Activated T-cell treated with anti-CD3 and anti-CD28 coated beads for 1 hour (primary cell): ENCODE data around the gene PRKAG2.
"Not testable (repeated sequence)": the region's sequence is repeated elsewhere in the genome, so short reads cannot be mapped to it uniquely, and the experiment has no call there.

ENCODE experiments used
- DNase-seq: peaks from one replicate; pipeline ENCODE4 v3.0.0-alpha.2; 2020; ENCODE audit warnings: low read depth

PRKAG2 gene

DNA sequence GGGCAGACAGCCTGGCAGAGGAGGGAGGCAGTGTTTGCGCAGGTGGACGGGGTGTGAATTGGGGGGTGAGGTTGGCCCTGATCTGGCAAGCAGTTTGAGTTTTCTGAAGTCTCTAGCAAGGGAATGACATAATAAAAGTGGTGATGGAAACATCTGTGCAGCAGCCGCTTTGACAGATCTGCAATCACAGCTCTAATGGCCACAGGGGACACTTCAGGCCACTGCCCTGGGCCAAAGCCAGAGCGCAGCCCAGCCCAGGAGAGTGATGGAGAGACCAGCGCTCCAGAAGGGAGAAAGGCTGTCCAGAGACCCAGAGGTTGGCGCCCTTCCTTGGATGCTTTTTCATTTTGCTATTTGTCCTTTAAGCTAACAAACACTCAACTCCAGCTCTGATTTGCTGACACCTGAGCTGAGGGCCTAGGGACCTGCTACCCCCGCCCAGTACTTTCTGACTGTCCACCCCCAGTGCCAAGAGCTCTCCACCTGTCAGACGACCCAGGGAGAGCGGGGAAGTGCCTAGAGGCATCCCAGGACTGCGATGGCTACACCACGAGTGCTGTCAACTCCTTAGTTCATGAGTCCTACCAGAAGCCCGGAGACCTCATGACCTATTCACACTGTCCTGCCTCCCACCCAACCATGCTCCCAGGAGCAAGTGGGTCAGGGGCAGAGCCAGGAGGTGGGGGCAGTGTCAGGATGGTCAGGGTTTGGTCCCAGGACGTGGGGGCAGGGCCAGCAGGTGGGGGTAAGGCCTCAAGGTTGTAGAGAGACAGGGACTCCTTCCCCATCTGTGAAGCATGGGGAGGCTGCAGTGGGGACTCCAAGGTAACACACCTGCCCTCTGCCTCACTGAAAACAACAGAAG is 112.6 kb downstream of the PRKAG2 start:
- no peak for DNase-seq

DNA sequence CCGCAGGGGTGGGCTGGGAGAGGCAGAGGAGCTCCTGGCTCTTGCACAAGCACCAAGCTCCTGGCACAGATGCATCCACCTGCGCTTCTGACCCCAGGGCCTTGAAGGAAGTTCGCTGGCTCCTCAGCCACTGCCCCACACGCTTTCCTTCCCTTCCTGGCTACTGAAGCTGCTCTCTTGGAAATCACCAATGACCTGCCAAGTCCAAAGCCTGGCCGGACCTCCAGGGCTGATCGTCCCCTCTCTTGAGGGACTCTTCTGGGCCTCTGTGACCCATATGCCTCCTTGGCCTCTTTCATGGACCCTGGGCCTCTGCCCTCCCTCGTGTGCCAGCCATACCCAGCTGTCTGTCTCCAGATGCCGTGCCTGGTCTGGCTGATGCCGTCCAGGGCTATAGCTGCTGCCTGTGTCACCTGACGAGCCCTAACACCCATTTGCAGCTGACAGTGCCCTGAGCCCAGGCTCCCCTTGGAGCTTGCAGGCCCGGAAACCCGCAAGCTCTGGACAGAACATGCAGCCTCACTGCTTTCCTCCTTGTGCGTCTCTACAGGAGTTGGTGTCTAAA is 113.4 kb downstream of the PRKAG2 start:
- DNase-seq = no peak

DNA sequence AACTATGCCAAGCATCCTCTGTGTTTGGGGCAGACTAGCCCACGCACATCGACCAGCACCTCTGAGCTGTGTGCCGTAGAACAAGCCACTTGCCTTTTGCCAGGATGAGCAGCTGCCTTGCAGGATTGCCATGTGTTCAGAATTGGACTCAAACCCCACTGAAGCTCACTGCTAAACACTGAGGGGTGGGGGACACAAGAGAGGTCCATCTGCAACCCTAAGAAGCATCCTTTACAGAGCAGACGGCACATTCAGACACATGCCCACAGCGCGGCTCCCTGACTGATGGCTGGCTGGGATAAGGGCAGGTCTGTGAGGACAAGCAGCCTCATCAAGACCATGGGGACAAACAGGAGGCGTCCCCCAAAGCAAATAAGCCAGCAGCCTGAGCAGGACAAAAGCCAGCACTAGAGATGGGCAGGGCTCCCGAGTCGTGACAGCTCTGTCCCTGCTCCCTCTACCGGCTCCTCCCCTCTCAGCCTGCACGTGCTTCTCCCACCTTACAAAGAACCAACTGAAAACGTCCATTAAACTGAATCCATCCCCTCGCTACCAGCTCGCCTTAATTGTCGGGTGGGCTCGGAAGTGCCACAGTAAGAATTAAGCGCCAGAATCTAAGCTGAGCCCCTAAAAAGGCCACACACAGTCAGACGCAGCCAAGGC is 114.2 kb downstream of the PRKAG2 start:
- DNase-seq = no peak

DNA sequence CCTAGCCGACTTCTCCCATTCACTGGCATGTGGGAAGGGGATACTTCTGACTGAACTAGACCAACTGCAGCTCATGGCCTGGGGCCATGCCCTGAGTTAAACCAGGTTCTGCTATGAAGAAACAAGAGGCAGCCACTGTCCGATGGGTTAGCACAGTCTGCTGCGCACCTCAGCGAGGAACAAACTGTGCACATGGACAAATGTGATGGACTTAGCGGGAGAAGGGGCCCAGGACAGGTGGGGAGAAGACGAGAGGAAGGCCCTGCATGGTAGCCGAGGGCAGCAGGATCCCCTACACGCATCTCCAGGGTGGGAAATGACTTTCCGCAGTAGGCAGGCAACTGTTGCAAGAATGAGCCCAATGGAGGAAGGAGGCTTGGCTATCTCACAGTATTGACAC is 115.0 kb downstream of the PRKAG2 start:
- DNase-seq = no peak

DNA sequence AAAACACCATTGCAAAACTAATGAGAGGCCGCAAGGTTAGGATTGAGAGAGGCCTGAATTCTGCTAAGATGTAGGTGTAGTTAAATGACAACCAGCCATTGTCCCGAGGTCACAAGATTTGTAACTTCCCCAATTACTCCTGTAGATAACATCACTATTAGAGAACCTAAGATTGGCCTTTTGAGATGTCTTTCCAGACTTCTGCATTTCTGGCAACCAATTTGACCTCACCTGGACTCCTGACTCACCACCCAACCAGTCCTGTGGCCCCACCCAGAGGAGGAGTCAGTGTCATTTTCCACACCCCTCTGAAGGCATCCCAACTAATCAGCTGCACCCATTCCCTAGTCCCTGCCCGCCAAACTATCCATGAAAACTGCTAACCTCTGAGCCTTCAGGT is 115.7 kb downstream of the PRKAG2 start:
- DNase-seq = no peak

DNA sequence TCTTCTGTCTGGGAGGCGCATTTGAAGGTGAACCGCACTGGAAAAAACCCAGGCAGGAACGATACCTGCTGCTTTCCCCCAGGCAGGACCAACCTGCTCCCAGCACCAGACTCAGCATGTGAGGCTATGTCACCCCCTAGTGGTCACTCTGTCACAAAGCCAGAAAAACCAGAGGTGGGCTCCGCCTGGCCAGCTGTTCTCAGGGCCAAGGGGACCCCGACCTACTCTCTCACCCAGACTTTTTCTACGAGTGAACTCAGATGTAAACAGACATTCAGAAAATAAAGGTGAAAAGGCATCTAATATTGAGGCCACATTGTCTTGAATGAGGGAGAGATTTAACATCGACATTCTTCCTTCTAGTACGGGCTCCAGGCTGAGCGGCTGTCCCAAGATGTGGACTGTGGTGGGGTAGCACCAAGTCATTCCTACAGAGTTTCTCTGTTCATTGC is 117.3 kb downstream of the PRKAG2 start:
- peak; percentile 42 for DNase-seq

DNA sequence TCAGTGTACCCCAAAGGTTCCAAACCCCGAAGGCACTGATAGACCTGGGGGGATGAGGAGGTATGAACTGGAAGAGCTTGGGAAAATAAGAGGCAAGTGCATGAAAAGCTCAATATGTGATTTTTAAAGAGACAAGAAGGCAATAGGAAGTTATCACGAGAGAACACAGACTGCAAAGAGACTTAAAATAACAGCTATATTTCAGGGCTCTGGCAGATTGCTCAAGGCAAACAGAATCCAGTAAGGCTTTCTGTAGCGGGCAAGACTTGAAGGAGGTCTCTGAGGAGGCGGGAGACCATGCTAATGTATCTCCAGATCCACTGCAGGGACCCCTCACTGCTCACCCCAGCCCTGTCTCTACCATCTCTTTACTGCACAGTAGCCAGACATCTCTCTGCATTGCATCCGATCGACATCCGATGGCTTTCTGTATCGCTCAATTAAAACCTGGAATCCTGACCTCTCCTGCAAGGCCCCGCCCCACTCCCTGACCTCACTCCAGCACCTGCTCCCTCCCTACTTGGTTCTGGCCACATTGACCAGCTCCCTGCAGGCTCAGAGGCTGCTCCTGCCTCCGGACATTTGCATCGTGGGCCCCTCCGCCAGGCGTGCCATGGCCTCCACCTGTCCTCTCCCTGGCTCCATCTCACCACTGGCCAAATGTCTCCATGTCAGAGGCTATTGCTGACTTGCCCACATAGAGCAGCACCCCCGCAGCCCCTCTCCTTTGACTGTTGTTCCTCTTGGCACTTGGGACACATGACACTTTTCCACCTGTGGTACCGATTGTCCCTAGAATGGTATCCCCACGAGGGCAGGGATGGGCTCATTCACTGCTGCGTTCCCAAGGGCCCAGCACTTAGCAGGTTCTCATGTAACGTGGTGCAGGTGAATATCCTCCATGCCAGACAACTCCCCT is 118.0 kb downstream of the PRKAG2 start:
- DNase-seq = no peak

DNA sequence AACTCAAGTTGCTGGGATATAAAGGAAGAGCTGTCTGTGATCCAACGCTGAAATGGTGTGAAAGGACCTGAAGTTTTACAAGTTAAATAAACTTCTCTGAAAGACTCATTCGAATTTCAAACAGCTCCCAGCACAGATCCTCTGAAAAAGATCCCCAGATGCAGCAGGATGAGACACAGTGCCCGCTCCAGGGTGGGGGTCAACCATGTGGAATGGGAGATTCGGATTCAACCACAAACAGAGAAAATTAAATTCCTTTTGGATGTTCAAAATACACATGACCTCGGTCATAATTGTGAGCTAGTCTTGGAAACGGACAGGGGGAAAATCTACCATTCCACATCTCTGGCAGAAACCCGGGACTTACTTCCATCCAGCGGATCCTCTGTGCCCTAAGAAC is 119.6 kb downstream of the PRKAG2 start:
- no peak for DNase-seq

DNA sequence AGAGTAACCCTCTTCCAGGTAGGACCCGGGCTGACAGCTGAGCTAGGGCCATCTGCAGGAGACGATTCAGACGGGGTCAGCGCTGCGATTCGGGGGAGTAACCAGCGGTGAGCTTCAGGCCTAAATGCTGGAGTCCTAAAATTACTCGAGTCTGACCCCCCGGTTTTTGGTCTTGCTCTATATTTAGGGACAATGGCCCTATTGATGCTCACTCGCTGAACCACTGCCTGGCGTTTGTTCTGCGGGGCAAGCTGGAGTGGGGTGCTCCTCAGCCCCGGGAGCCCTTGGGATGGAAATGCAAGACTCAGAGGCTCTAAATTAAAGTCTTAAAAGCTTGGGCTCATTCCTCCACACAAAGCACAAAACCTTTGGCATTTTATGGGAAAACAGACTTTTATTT is 120.0 kb downstream of the PRKAG2 start:
- no peak for DNase-seq

DNA sequence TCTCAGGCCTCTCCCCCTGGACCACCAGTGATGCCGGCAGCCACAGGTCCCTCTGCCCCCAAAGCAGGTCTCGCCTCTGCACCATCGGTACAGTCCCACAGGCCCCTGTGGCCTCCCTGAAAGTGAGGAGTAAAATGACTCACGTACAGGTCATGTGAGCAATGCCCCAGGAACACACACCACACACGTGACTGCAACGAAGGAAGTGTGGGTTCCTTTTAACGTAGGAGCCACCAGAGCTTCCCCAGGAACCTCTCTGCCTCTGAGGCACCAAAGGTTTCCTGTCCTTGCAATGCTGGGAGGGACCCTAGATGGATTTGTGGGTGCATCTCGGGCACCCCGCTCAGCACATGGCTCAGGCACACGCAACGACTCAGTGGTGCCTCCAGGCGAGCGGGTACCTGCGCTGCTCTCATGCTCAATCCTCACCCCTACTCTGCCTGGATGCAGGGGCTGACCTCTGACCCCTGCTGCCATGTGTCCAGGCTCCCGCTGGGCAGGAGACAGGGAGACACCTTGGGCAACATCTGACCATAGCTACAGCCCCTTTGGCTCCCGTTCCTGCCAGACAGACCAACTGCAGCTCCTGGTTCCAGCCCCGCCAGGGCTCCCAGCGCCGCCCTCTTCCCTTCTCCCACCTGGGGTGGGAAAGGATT is 120.7 kb downstream of the PRKAG2 start:
- DNase-seq = peak; percentile 41

DNA sequence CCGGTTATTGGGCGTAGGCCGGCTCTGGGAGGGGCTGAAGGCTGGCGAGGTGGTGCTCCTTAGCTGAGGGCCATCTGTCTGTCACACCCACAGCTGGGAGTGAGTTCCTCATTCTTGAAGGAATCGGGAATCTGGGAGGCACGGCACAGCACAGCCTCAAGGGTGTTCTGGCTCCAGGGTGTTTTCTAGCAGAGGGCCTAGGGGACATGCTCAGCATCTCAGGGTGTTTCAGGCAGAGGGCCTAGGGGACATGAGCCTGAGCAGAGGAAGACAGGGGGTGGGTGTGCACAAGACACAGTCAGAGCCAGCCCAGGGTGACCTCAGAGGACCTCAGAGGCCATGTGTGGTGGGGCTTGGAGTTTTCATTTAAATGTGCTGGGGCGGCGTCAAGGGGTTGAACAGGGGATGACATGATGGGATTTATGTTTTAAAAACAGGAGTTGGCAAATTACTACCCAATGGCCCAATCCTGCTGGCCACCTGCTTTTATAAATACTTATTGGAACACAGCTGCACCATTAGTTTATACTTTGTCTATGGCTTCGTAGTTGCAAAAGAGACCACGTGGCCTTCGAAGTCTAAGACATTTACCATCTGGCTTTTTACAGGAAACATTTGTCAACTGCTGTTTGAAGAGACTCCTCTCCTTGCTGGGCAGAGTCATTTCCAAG is 121.6 kb downstream of the PRKAG2 start:
- no peak for DNase-seq

DNA sequence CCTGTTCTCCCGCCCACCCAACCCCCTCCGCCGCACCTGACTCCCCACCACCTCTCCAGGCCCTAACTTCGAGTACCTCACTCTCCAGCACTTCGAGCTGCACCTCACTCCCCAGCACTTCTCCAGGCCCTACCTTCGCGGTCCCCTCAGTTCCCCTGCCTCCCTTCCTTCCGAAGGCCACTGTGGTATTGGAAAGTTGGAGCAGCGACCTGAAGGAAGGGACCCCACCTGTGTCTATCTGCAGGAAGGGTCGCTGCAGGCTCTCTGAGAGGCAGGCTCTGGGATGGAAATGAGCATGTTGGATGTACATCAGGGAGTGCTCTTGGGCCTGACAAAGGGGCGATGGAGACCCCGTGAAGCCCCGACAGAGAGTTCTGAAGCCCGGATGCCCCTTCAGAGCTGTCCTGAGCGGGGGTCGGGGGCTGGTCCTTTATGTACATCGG is 122.2 kb downstream of the PRKAG2 start:
- no peak for DNase-seq

DNA sequence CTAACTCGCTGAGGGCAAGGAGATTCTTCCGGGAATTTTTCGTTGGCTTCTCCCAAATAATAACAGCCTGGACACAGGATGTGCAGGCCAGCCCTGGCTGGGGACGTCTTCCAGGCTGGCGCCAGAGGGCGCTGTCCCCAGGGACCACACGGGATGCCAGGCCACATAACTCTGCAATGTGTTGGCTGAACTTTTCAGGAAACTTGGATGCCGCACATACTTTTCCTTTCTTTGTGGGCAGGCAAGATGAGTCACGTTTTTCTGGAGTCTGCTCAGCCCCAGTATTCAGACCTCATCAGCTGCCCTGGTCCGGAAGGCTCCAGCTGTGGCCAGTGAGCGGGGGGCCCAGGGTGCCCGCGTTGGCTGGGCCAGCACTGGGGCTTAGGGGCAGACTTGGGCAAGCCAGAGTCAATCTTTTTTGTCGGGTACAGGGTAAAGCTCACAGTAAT is 122.7 kb downstream of the PRKAG2 start:
- no peak for DNase-seq

DNA sequence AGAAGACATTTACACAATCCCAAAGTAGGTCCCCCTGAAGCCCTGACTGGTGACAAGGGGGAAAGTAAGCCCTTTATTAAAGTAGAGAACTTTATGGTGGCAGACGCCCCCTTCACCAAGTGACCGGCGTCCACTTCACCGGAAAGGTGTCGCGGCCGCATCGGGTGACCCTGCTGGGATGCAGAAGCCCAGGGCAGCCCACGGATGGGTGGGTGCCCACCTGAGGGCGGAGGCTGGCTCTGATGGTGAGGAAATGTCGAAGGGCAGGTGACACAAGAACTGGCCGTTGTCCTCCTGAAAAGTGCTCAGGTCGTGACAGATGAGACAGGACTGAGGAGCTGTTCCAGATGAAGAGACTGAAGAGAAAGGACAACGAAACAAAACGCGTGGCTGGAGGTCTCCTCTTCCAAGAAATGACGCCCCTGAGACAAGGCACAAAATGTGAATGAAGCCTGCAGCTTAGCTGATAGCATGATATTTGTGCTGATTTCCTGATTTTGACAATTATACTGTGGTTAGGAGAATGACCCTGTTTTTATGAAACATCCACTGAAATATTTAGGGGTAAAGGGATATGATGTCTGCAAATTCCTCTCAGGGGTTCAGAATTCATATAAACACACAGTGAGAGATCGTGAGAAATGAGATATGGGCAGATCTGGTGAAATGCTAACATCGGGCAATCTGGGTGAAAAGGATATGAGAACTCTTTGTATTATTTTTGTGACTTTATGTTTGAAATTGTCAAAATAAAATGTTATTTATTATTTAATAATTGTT is 123.9 kb downstream of the PRKAG2 start:
- DNase-seq = no peak

DNA sequence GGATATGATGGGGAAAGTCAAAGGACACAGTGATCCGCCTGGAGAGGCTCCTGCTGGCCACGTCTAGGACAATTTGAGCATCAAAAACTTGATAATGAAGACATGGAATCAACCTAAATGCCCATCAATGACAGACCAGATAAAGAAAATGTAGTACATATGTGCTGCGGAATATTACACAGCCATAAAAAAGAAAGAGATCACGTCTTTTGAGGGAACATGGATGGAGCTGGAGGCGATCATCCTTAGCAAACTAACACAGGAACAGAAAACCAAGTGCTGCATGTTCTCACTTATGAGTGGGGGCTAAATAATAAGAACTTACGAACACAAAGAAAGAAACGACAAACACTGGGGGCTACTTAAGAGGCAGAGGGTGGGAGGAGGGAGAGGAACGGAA is 124.9 kb downstream of the PRKAG2 start:
- no peak for DNase-seq

DNA sequence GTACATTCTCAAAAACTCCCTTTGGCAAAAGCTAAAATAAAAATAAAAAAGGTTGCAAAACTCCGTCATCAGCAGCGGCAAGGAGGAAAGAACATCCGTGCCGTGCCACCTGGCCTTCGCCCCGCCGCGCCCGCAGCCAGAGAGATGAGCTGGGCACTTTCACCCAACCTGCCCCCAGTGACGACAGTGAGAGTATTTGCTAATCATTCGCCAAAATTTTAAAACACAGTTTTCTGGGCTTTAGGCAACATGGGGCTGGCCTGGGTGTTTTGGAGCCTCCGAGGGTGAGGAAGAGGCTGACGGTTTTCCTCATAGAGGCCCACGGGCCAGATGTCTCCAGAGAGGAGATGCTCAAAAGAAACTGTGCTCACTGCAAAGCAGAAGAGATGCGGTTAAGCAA is 128.2 kb downstream of the PRKAG2 start:
- DNase-seq = no peak

DNA sequence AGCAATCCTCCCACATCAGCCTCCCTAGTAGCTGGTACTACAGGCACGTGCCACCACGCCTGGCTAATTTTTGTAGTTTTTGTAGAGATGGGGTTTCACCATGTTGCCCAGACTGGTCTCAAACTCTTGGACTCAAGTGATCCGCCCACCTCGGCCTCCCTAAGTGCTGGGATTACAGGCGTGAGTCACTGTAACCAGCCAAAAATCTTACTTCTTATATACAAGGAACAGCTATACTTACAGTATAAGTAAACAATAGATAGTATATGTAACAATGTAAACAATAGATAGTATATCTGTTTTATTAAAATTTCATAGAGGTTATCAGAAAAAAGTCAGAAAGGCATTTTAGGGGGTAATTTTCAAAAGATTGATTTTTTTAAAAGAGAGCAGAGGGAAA is 128.9 kb downstream of the PRKAG2 start:
- DNase-seq = not testable (repeated sequence)

DNA sequence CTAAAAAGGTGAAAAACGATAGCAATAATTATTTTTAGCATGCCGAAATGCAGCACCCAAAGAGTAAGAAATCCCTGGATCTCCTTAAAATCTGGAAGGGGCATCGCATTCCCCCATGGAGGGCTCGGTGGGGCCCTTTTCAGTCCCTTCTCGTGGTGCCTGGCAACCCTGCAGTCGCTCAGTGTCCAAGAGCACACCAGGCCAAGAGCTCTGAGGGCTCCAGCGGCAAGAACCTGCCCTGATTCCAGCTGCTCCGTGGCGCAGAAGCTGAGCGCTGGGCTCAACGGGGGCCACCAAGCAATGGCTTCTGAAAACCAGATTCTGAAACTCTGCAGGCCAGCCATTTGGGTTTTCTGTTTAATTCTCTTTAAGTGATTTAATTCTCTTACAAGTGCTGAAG is 131.2 kb downstream of the PRKAG2 start:
- DNase-seq = no peak

DNA sequence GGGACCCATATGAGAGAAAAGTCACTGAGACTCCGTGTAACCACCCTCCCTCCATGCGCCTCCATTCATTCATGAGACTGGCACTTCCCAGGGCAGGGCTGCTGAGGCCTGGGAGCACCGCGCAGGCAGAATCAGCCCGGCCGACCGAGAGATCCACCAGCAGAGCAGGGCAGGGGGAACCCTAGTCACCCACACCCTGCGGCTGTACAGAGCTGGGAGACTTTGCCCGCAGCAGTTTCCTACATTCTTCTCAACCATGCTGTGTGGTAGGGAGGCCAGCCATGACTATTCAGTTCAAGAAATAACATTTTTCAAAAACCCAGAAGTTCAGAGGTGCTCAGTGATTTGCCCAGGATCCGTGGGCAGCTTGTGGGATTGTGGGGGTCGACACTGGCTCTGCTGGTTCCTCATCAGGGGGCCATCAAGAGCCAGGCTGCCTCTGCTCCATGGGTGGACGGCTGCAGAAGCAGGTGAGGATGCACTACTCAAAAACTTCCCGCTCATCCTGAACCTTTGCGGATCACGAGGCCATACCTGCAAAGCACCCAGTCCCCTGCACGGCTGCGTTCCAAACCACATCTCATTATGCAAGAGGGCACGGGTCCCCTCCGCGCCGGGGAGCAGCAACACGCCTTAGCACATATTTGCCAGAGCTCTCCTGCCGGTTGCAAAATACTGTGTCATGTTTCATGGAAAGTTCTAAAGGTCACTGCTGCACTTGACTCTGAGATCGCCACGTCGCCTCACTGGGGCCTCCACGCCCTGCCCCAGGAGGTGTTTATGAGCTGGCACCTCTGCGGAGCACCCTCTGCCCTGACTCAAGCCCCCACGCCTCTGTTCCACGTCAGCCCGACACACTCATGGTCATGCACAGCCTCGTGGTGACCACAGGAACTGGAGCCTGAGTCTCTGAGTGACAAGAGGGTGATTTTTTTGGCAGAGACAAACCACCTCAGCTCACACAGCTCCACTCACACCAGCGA is 132.0 kb downstream of the PRKAG2 start:
- no peak for DNase-seq
